Measurements from ENCODE around the gene CEBPA. TPM values are rescaled to one million over a fixed set of nuclear protein-coding genes. Genes with fewer than 3 reads are reported as not detected.

The CEBPA gene
- 125 TPM for polyA plus RNA-seq
- long read RNA-seq, donor 1, transcript CEBPA-201 (1 exons, 2,631 nt) = major isoform, 160 of 160 reads
- long read RNA-seq, donor 1, partial matches to known transcripts = 0 of 160 reads
- long read RNA-seq, donor 1, other reads (novel, unspliced or antisense) = 0 of 160 reads
- long read RNA-seq, donor 2, transcript CEBPA-201 (1 exons, 2,631 nt) = major isoform, 326 of 326 reads
- long read RNA-seq, donor 2, partial matches to known transcripts = 0 of 326 reads
- long read RNA-seq, donor 2, other reads (novel, unspliced or antisense) = 0 of 326 reads
- long read RNA-seq, donor 3 = 0 reads
- long read RNA-seq, donor 4, transcript CEBPA-201 (1 exons, 2,631 nt) = major isoform, 55 of 55 reads
- long read RNA-seq, donor 4, partial matches to known transcripts = 0 of 55 reads
- long read RNA-seq, donor 4, other reads (novel, unspliced or antisense) = 0 of 55 reads
- long read RNA-seq, donor 5, transcript CEBPA-201 (1 exons, 2,631 nt) = major isoform, 130 of 135 reads
- long read RNA-seq, donor 5, partial matches to known transcripts = 0 of 135 reads
- long read RNA-seq, donor 5, other reads (novel, unspliced or antisense) = 5 of 135 reads
- long read RNA-seq, donor 6, transcript CEBPA-201 (1 exons, 2,631 nt) = major isoform, 440 of 498 reads
- long read RNA-seq, donor 6, partial matches to known transcripts = 21 of 498 reads
- long read RNA-seq, donor 6, other reads (novel, unspliced or antisense) = 37 of 498 reads
- long read RNA-seq, donor 7, transcript CEBPA-201 (1 exons, 2,631 nt) = major isoform, 79 of 85 reads
- long read RNA-seq, donor 7, partial matches to known transcripts = 6 of 85 reads
- long read RNA-seq, donor 7, other reads (novel, unspliced or antisense) = 0 of 85 reads
- long read RNA-seq, donor 8, transcript CEBPA-201 (1 exons, 2,631 nt) = major isoform, 492 of 492 reads
- long read RNA-seq, donor 8, partial matches to known transcripts = 0 of 492 reads
- long read RNA-seq, donor 8, other reads (novel, unspliced or antisense) = 0 of 492 reads
- long read RNA-seq, donor 9, transcript CEBPA-201 (1 exons, 2,631 nt) = major isoform, 317 of 317 reads
- long read RNA-seq, donor 9, partial matches to known transcripts = 0 of 317 reads
- long read RNA-seq, donor 9, other reads (novel, unspliced or antisense) = 0 of 317 reads
- long read RNA-seq, donor 10, transcript CEBPA-201 (1 exons, 2,631 nt) = major isoform, 326 of 326 reads
- long read RNA-seq, donor 10, partial matches to known transcripts = 0 of 326 reads
- long read RNA-seq, donor 10, other reads (novel, unspliced or antisense) = 0 of 326 reads
- long read RNA-seq, donor 11, transcript CEBPA-201 (1 exons, 2,631 nt) = major isoform, 193 of 193 reads
- long read RNA-seq, donor 11, partial matches to known transcripts = 0 of 193 reads
- long read RNA-seq, donor 11, other reads (novel, unspliced or antisense) = 0 of 193 reads

GRCh38 chr19:33302175-33302973 is at the start of gene CEBPA:
TSS of gene CEBPA (minus strand) at chr19:33302534. CDS start at chr19:33302414, 120 bp downstream.
- Histone ChIP-seq H3K27me3 (ENCODE audit: control insufficient read depth, insufficient read depth, low read length) (peaks cover 12% of the 10 kb centered on the region), H3K36me3 (ENCODE audit: control insufficient read depth, insufficient read depth, low read length) (peaks cover 22% of the 10 kb centered on the region), H3K9me3 (ENCODE audit: control insufficient read depth, low read depth, low read length) (no peaks in the 10 kb centered on the region), H3K27ac (ENCODE audit: low read length) (peak within 1 kb of the TSS; percentile 99), H3K4me3 (ENCODE audit: low read length) (peak within 1 kb of the TSS; percentile 95), H3K4me1 (ENCODE audit: control insufficient read depth, insufficient read depth, low read length) (peaks cover 36% of the 10 kb centered on the region)
- WGBS (ENCODE audit: insufficient coverage, low lambda C conversion rate) = no CpG with 5 or more reads among the region's 111 CpGs
- DNase-seq = peak; percentile 95 to 98

DNA sequence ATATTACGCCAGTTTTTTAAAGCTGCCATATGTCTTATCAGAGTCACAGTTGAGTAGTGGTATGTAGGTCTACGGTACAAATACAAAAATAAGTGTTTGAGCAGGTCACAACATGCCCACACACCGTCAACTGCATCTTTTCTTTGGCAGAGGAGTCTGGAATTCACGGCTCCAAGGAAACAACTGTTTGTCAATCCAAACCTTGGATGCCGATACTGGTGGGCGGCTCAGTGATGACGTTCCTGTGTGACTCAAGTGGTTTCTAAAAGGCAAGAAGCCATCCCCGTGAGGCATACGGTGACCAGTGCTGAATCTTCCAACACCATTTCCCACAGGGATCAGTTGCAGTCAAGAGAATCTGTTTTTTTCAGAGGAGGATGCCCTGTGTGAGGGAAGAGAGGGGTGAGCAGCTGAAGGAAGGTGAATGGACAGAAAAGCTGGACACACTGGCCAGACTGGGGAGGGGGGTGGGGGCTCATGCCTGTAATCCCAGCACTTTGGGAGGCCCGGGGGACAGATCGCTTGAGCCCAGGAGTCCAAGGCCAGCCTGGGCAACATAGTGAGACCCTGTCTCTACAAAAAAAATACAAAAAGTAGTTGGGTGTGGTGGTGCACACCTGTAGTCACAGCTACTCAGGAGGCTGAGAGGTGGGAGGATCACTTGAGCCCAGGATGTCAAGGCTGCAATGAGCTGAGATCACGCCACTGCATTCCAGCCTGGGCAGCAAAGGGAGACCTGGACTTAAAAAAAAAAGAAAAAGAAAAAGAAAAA is 48.4 kb upstream of the CEBPA start:
- H3K27me3 ChIP-seq (ENCODE audit: control insufficient read depth, insufficient read depth, low read length) = no peaks in the 10 kb centered on the region
- H3K4me1 ChIP-seq (ENCODE audit: control insufficient read depth, insufficient read depth, low read length) = no peaks in the 10 kb centered on the region
- no peaks in the 10 kb centered on the region for H3K36me3 ChIP-seq (ENCODE audit: control insufficient read depth, insufficient read depth, low read length)
- peaks cover 2% of the 10 kb centered on the region for H3K9me3 ChIP-seq (ENCODE audit: control insufficient read depth, low read depth, low read length)
- DNase-seq = no peak
- 100% methylated on average over 1 of the region's 12 CpGs for WGBS (ENCODE audit: insufficient coverage, low lambda C conversion rate)
- no peak overlapping the region for H3K4me3 ChIP-seq (ENCODE audit: low read length)
- H3K27ac ChIP-seq (ENCODE audit: low read length) = no peak overlapping the region

- H3K36me3 ChIP-seq (ENCODE audit: control insufficient read depth, insufficient read depth, low read length) = no peaks in the 10 kb centered on the region
- no peak overlapping the region for H3K27ac ChIP-seq (ENCODE audit: low read length)
- no peak overlapping the region for H3K4me3 ChIP-seq (ENCODE audit: low read length)
- DNase-seq = no peak
- no peaks in the 10 kb centered on the region for H3K9me3 ChIP-seq (ENCODE audit: control insufficient read depth, low read depth, low read length)
- H3K27me3 ChIP-seq (ENCODE audit: control insufficient read depth, insufficient read depth, low read length) = no peaks in the 10 kb centered on the region
- WGBS (ENCODE audit: insufficient coverage, low lambda C conversion rate) = 85% methylated on average over 6 of the region's 12 CpGs
- H3K4me1 ChIP-seq (ENCODE audit: control insufficient read depth, insufficient read depth, low read length) = no peaks in the 10 kb centered on the region
Measured at GRCh38 chr19:33349319-33350289, 47.3 kb upstream of the CEBPA start.

GRCh38 chr19:33348301-33349010 is 46.1 kb upstream of the CEBPA start:
- DNase-seq = no peak
- H3K4me3 ChIP-seq (ENCODE audit: low read length) = no peak overlapping the region
- no peaks in the 10 kb centered on the region for H3K9me3 ChIP-seq (ENCODE audit: control insufficient read depth, low read depth, low read length)
- H3K27me3 ChIP-seq (ENCODE audit: control insufficient read depth, insufficient read depth, low read length) = no peaks in the 10 kb centered on the region
- no peak overlapping the region for H3K27ac ChIP-seq (ENCODE audit: low read length)
- no peaks in the 10 kb centered on the region for H3K4me1 ChIP-seq (ENCODE audit: control insufficient read depth, insufficient read depth, low read length)
- WGBS (ENCODE audit: insufficient coverage, low lambda C conversion rate) = no CpG with 5 or more reads among the region's 12 CpGs
- H3K36me3 ChIP-seq (ENCODE audit: control insufficient read depth, insufficient read depth, low read length) = no peaks in the 10 kb centered on the region

GRCh38 chr19:33347300-33347699 is 45.0 kb upstream of the CEBPA start:
- Histone ChIP-seq H3K9me3 (ENCODE audit: control insufficient read depth, low read depth, low read length) (no peaks in the 10 kb centered on the region), H3K36me3 (ENCODE audit: control insufficient read depth, insufficient read depth, low read length) (no peaks in the 10 kb centered on the region), H3K4me1 (ENCODE audit: control insufficient read depth, insufficient read depth, low read length) (no peaks in the 10 kb centered on the region), H3K4me3 (ENCODE audit: low read length) (no peak overlapping the region), H3K27ac (ENCODE audit: low read length) (no peak overlapping the region), H3K27me3 (ENCODE audit: control insufficient read depth, insufficient read depth, low read length) (no peaks in the 10 kb centered on the region)
- no CpG with 5 or more reads among the region's 10 CpGs for WGBS (ENCODE audit: insufficient coverage, low lambda C conversion rate)
- DNase-seq = no peak

DNA sequence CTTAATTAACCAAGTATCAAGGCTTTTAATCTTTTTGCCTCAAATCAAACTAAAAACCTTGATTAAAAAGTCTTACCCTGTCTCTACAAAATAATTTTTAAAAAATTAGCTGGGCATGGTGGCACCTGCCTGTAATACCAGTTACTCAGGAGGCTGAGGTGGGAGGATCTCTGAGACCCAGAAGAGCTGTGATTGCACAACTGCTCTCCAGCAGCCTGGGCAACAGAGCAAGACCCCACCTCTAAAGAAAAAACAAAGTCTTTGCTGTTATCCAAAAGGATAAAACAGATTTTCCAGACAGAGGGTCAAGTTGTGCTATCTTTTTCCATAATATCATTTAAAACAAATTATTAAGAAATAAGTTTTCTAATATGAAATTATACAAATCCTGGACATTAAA is 44.3 kb upstream of the CEBPA start:
- Histone ChIP-seq H3K27ac (ENCODE audit: low read length) (no peak overlapping the region), H3K36me3 (ENCODE audit: control insufficient read depth, insufficient read depth, low read length) (no peaks in the 10 kb centered on the region), H3K4me1 (ENCODE audit: control insufficient read depth, insufficient read depth, low read length) (no peaks in the 10 kb centered on the region), H3K27me3 (ENCODE audit: control insufficient read depth, insufficient read depth, low read length) (no peaks in the 10 kb centered on the region), H3K4me3 (ENCODE audit: low read length) (no peak overlapping the region), H3K9me3 (ENCODE audit: control insufficient read depth, low read depth, low read length) (no peaks in the 10 kb centered on the region)
- no peak for DNase-seq

DNA sequence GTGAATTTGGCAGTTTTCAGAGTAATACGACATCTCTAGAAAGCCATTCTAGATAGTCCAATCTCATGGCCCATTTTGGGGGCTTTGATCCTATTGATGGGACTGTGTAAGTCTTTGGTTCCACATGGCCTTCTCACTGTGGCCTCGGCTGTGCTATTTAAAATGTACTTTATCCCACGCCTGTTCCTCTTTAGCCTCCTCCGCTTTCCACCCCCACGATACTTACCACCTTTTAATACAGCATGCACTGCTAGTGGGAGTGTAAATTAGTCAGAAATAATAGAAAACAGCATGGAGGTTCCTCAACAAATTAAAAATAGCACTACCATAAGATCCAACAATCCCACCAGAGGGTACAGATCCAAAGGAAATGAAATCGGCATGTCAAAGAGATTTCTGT is 42.8 kb upstream of the CEBPA start:
- 93% methylated on average over 3 of the region's 6 CpGs for WGBS (ENCODE audit: insufficient coverage, low lambda C conversion rate)
- no peak for DNase-seq
- Histone ChIP-seq H3K4me3 (ENCODE audit: low read length) (no peak overlapping the region), H3K36me3 (ENCODE audit: control insufficient read depth, insufficient read depth, low read length) (no peaks in the 10 kb centered on the region), H3K4me1 (ENCODE audit: control insufficient read depth, insufficient read depth, low read length) (no peaks in the 10 kb centered on the region), H3K27ac (ENCODE audit: low read length) (no peak overlapping the region), H3K27me3 (ENCODE audit: control insufficient read depth, insufficient read depth, low read length) (no peaks in the 10 kb centered on the region), H3K9me3 (ENCODE audit: control insufficient read depth, low read depth, low read length) (no peaks in the 10 kb centered on the region)

GRCh38 chr19:33344573-33344925 is 42.2 kb upstream of the CEBPA start:
- no peaks in the 10 kb centered on the region for H3K4me1 ChIP-seq (ENCODE audit: control insufficient read depth, insufficient read depth, low read length)
- H3K27me3 ChIP-seq (ENCODE audit: control insufficient read depth, insufficient read depth, low read length) = no peaks in the 10 kb centered on the region
- no peaks in the 10 kb centered on the region for H3K9me3 ChIP-seq (ENCODE audit: control insufficient read depth, low read depth, low read length)
- no peak overlapping the region for H3K27ac ChIP-seq (ENCODE audit: low read length)
- DNase-seq = no peak
- no peak overlapping the region for H3K4me3 ChIP-seq (ENCODE audit: low read length)
- no CpG with 5 or more reads among the region's 4 CpGs for whole genome bisulfite sequencing (ENCODE audit: insufficient coverage, low lambda C conversion rate)
- H3K36me3 ChIP-seq (ENCODE audit: control insufficient read depth, insufficient read depth, low read length) = no peaks in the 10 kb centered on the region
